ENCODE results near the gene PLEKHH3.

The PLEKHH3 gene

GRCh38 chr17:42687707-42688320 is 11.0 kb upstream of the PLEKHH3 start:
- DNase-seq (ENCODE audit: low spot score): no peak

DNA sequence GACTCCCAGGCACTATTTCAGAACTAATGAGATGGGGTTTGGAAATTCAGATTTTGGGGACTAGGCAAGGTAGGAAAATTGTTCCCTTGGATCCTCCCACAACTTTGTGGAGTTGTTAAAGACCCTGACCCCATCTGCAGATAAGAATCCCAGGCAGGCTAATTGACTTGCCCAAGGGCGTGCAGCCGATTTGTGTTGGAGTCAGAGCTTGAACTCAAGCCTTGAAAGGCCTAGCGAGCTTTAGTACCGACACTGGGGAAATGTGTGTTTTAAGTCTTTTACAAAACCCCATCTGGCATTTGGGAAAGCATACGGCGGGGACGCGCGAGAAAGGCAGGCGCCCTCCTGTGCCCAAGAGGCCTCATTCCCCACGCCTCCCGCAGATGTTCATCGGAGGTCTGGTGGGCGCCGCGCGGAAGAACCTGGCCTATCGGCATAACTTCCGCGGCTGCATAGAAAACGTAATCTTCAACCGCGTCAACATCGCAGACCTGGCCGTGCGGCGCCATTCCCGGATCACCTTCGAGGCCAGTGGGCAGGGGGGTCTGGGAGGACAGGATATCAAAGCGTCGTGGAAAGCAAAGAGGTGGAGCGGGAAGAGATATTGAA is 9.8 kb upstream of the PLEKHH3 start:
- DNase-seq (ENCODE audit: low spot score): no peak

DNA sequence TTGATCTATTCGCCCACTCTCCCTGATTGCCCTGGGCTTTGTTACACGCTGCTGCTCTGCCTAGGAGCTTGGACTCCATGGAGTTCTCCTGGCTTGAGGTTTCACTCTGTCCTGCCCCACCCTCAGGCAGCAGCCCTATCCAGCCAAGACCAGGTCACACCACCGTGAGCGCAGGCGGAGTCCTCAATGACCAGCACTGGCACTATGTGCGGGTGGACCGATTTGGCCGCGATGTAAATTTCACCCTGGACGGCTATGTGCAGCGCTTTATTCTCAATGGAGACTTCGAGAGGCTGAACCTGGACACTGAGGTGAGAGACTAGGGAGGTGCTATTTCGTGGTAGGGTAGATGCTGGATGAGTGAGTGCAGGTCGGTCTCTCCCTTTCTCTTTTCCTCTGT is 9.0 kb upstream of the PLEKHH3 start:
- no peak for DNase-seq (ENCODE audit: low spot score)

GRCh38 chr17:42684929-42685556 is 8.2 kb upstream of the PLEKHH3 start:
- no peak for DNase-seq (ENCODE audit: low spot score)

DNA sequence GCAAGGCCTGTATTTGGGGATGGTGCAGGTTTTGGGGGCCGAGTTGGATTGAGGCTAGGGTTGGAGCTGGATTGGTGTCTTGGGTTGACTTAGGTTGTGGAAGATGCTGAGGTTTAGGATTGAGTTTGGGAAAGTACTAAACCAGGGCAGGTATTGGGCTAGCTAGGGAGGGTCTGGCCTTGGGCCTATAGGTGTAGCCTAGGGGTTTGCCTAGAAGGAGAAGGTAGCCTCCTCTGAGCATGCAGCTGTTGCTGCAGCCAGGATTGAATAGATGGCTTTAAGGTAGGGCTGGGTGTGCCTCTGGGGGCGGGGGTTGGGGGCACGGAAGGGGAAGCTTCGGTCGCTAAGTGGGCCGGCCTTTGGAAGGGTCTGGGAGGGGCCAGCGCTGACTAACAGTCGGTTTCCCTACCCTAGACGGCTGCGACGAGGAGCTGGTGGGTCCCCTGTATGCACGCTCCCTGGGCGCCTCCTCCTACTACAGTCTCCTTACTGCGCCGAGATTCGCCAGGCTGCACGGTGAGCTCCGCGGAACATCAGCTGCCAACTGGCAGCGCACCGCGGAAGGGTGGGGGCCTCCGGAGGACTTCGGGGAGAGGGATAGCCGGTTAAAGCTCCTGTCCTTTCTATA is 6.7 kb upstream of the PLEKHH3 start:
- DNase-seq (ENCODE audit: low spot score): no peak

- DNase-seq (ENCODE audit: low spot score): no peak
Observed at GRCh38 chr17:42682722-42683403, 6.1 kb upstream of the PLEKHH3 start.

DNA sequence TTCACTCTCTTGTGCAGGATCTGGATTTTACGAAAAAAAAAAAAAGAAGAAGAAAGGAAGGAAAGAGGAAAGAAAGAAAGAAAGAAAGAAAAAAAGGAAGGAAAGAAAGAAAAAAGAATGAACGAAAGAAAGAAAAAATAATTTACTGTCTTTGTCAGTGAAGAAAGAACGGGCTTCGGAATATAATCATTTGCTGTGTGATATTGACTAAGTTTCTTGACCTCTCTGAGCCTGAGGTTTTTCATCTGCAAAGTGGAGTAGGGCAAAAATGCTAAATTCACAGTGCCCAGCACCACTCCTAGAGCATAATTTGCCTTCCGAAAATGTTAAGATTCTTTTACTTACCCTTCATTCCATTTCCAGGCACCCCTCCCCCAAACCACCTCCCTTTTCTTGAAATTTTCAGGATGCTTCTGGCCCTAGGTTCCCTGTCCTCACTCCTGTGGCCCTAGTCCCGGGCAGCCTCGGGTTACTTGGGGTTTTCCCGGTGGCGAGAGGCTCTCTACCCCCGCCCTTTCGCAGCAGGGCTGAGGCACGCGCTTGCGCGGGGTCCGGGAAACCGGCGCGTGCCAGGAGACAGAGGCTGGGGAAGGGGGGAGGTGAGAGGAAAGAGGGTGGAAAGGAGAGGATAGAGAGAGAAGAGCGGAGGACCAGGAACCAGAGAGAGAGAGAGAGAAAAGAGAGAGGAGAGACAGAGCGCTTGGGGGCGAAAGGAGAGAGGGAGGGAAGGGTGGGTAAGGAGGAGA is 5.4 kb upstream of the PLEKHH3 start, which contains the start of gene CNTNAP1:
Gene CNTNAP1 (plus strand): TSS at position 556 of the 746 bp plus-strand sequence. CDS start 299 bp downstream, outside the sequence.
- DNase-seq (ENCODE audit: low spot score): peak; percentile 77

DNA sequence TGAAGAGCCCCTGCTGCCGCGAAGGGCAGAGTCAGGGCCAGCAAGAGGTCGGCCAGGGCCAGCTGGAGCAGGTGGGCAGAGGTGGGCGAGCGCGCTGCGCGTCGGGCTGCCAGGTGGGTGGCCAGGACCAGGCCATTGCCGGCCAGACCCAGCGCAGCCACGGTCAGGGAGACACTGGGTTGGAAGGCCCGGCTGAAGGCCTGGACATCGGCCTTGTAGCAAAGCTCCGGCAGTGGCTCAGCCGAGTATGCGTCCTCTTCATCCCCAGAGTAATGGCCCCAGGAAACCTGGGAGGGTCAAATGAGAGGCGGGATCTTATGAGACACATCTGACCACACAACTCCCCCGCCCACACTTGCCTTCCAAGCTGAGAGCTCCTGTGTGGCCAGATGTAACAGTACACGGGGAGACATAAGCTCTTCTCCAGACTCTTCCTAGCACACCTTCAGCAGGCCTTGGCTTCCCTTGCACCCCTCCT is 3.6 kb upstream of the PLEKHH3 start:
- DNase-seq (ENCODE audit: low spot score): peak; percentile 86

- DNase-seq (ENCODE audit: low spot score): peak; percentile 90
Observed at GRCh38 chr17:42679492-42680330, 2.9 kb upstream of the PLEKHH3 start.

- peak; percentile 72 for DNase-seq (ENCODE audit: low spot score)
Observed at GRCh38 chr17:42678951-42679491, 2.2 kb upstream of the PLEKHH3 start.

DNA sequence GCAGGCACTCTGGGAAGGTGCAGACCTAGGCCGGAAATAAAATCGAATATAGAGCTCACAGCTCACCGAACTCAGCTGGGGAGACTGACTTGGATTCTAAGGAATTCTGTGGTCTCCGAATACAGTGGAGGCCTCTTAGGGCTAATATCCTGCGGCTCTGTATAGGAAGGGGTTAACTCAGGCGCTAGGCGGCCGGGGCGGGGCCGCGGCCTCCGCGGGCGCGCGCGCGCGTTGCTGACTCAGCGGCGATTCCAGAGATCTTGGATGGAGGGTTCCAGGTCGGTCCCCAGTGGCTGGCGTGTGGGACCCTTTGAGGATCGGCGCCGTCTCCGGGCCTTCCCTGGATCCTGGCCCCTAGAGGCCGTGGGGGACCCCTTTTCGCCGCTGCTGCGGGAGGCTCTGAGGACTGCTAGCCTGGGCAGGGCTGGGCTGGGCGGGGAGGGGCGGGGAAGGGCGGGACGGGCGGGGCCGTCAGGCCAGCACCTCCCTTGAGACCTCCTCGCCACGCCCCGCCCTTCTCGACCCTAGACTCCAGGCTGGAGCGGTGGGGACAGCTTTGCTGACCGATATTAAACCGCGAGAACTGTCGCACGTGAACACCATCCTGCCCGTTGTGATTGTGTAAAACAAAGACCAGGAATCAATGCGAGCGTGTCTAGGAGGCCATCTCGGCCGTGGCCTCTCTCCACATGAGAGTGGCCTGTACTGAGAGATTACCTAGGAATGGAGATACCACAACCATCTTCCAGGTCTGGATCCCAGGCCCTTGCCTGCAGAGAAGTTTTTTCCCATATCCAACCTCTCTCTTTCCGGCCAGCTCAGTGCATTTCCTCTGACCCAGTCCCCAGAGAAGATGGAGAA is 1.4 kb upstream of the PLEKHH3 start:
- DNase-seq (ENCODE audit: low spot score): peak; percentile 98

- DNase-seq (ENCODE audit: low spot score): peak; percentile 100
Observed at GRCh38 chr17:42677012-42677857, 441 bp upstream of the PLEKHH3 start.

- DNase-seq (ENCODE audit: low spot score): no peak
Observed at GRCh38 chr17:42675965-42676423, 800 bp downstream of the PLEKHH3 start.

DNA sequence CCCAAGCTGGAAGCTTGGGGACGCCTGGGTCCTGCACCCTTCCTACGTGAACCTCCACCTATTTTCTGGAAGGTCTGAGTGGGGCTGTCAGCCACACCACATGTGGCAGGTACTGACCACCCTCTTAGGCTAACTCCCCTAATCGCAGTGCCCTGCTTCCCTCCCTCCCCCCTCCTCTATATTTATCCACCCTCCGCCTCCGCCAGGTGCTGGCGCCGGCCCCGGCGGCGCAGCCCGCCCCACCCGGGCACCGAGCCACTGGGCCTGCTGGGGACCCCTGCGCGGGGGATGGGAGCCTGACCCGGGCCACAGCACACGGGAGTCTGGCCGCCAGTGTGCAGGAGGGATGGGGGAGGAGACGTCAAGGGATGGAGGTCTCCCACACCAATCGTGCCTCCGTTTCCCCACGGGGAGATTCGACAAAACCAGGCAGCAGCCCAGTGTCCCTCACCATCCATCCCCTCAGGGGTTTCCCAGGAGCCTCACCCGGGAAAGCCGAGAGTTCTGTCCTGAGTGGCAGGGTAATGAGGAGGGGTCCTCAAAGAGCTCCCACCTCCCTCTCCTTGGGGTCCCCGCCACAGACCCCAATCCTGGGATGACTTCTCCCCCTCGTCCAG is 1.3 kb downstream of the PLEKHH3 start:
- DNase-seq (ENCODE audit: low spot score): no peak

DNA sequence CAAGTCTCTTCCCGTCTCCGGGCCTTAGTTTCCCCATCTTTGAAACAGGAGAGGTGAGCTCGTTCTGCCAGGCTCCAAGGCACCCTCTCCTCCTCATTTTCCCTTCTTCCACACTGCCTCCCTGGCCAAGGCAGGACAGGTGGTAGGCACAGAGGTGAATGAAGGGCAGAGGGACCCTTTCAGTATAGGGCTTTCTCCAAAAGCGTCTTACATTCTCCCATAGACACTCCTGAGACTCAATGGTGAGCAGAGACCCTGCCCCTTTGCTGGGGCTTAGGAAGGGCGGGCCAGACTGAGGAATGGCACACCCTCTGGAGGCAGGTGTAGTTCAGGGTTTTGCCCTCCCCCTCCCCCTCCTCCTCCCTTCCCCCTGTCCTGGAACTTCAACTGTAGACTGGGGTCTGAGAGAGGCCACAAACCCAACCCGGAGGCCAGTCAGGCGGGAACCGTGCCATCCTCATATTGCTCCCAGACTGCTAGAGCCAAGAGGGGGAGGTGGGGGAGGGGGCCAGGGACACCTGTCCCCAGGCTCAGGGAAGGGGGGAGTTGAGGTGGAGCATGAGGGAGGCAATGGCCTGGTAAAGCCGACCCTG is 1.9 kb downstream of the PLEKHH3 start:
- DNase-seq (ENCODE audit: low spot score): no peak

DNA sequence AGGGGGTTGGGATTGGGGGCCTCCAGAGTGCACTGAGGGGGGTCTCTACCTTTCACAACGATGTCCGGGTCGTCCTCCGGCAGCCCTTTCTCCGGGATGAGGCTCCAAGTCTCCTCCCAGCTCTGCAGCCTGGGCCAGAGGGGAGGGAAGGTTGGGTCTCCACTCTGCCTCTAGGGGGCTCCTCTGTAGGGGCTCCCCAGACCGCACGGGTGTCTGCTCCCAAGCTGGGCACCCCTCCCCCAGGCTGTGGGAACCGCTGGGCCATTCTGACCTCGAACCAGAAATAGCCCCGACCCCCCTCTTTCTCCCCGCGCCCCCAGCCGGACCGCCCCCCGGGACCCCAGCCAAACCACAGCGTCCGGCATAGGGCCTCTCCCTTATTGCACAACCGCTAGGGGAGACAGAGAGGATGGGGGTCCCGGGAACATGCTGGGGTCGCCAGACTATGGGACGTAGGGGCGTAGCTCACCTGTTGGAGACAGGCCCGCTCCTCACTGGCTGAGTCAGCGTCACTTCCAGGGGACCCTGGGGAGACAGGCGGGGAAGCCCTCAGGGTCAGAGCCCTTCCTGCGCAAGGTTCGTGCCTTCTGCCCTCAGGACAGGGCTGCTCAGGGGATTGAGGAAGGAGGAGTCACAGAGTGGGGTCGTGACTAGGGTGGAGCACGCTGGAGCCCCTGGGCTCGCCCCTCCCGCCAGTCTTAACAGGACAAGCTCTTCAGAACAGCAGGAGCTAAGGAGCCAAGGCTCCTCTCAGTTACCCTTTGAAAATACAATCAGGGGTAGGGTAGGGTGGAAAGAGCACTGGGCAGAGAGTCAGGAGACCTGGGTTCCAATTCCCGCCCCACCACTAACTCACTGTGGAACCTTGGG is 2.7 kb downstream of the PLEKHH3 start:
- no peak for DNase-seq (ENCODE audit: low spot score)
